H1 (cell line): ENCODE data around the gene RXRA. TPM values are rescaled to one million over a fixed set of nuclear protein-coding genes. Genes with fewer than 3 reads are reported as not detected.

ENCODE experiments used
- CTCF ChIA-PET: fragments of 300-600 bp; sonication (Branson Sonifier 250); formaldehyde crosslinking; loops from one replicate; lab custom pipeline; 2021; ENCODE audit not compliant: partially characterized antibody; lab: Charles Lee
- POLR2A ChIA-PET: fragments of 300-600 bp; sonication (Branson Sonifier 250); formaldehyde crosslinking; loops from one replicate; lab custom pipeline; 2021; ENCODE audit warnings: inconsistent platforms; ENCODE audit not compliant: partially characterized antibody; lab: Charles Lee
- DNase-seq, 2 experiments: peaks; one replicate each; pipeline versions ENCODE4 v3.0.0 to v3.0.0-alpha.2; 2010 to 2022; ENCODE audit warnings: low spot score in 2 of 2, low read depth in 1 of 2, mixed read lengths in 1 of 2
- FAIRE-seq: peaks from 2 replicates; lab custom pipeline; 2011; peaks lifted over from hg19 to GRCh38; lab: Jason Lieb, UNC
- H2AFZ ChIP-seq: 2 replicates; pipeline ENCODE4 v1.8.1; 2012; ENCODE audit warnings: low read length, inconsistent platforms
- H2AK5ac ChIP-seq: 2 replicates; pipeline ENCODE4 v1.6.1; 2013; ENCODE audit warnings: low read depth, low read length
- H2BK120ac ChIP-seq: replicated peaks from 2 replicates; pipeline ENCODE3; 2013; ENCODE audit warnings: low read depth, low read length, inconsistent platforms
- H2BK12ac ChIP-seq: 2 replicates; pipeline ENCODE4 v1.6.1; 2013; ENCODE audit warnings: low read depth, low read length
- H2BK15ac ChIP-seq: 2 replicates; pipeline ENCODE4 v1.6.1; 2013; ENCODE audit warnings: low read length
- H2BK20ac ChIP-seq: 2 replicates; pipeline ENCODE4 v1.6.1; 2013; ENCODE audit warnings: low read length
- H2BK5ac ChIP-seq: 2 replicates; pipeline ENCODE4 v1.6.1; 2013; ENCODE audit warnings: low read depth, low read length
- H3K14ac ChIP-seq: 2 replicates; pipeline ENCODE4 v1.6.1; 2013; ENCODE audit warnings: inconsistent platforms; ENCODE audit not compliant: insufficient read length
- H3K18ac ChIP-seq: 2 replicates; pipeline ENCODE4 v1.6.1; 2013; ENCODE audit warnings: low read length; ENCODE audit errors: extremely low read depth
- H3K23ac ChIP-seq: 2 replicates; pipeline ENCODE4 v1.6.1; 2013; ENCODE audit warnings: inconsistent platforms; ENCODE audit not compliant: insufficient read length
- H3K23me2 ChIP-seq: 2 replicates; pipeline ENCODE4 v1.6.1; 2013; ENCODE audit warnings: low read depth, low read length
- H3K27ac ChIP-seq: 2 replicates; pipeline ENCODE4 v1.6.1; 2011; ENCODE audit warnings: low read depth, low read length, inconsistent platforms
- H3K27me3 ChIP-seq, 4 experiments: replicated peaks in 1 of 4; 1 replicate in 1 of 4; 2 replicates in 3 of 4; pipeline versions ENCODE4 v1.6.1 to v1.8.1; 2011 to 2013; ENCODE audit warnings: low read length in 3 of 4, mild to moderate bottlenecking in 3 of 4, inconsistent platforms in 2 of 4, mixed read lengths in 2 of 4, moderate library complexity in 1 of 4; ENCODE audit not compliant: control insufficient read depth in 3 of 4, insufficient read depth in 3 of 4; ENCODE audit errors: extremely low read depth in 1 of 4
- H3K36me3 ChIP-seq, 4 experiments: 2 replicates each; pipeline versions ENCODE4 v1.6.1 to v1.8.1; 2011 to 2013; ENCODE audit warnings: mild to moderate bottlenecking in 4 of 4, low read length in 3 of 4, moderate library complexity in 2 of 4, control low read depth in 1 of 4, inconsistent platforms in 1 of 4; ENCODE audit not compliant: insufficient read depth in 4 of 4, control insufficient read depth in 2 of 4
- H3K4ac ChIP-seq: replicated peaks from 2 replicates; pipeline ENCODE3; 2013; ENCODE audit warnings: low read length, low read depth, mixed read lengths, inconsistent platforms; ENCODE audit not compliant: insufficient read length
- H3K4me1 ChIP-seq, 4 experiments: replicated peaks in 1 of 4; 1 replicate in 1 of 4; 2 replicates in 3 of 4; pipeline versions ENCODE4 v1.6.1 to v1.8.1; 2011 to 2013; ENCODE audit warnings: low read length in 3 of 4, inconsistent platforms in 2 of 4, mixed read lengths in 1 of 4; ENCODE audit not compliant: insufficient read depth in 4 of 4, control insufficient read depth in 3 of 4
- H3K4me2 ChIP-seq, 2 experiments: 2 replicates each; pipeline versions ENCODE4 v1.6.1 to v1.8.1; 2011 to 2013; ENCODE audit warnings: low read depth in 2 of 2, low read length in 2 of 2, control low read depth in 1 of 2, inconsistent platforms in 1 of 2, mild to moderate bottlenecking in 1 of 2; ENCODE audit not compliant: insufficient read depth in 1 of 2
- H3K4me3 ChIP-seq, 4 experiments: fragments of 200-600, 300-600 bp in 1 of 4; sonication (generic), shearing (Covaris generic), sonication (Bioruptor Twin) in 1 of 4; 2 replicates each; pipeline versions ENCODE4 v1.5.1 to v1.8.1; 2011 to 2016; ENCODE audit warnings: low read length in 4 of 4, low read depth in 3 of 4, control low read depth in 2 of 4, inconsistent platforms in 2 of 4, mild to moderate bottlenecking in 2 of 4, mixed read lengths in 1 of 4, moderate library complexity in 1 of 4; ENCODE audit not compliant: insufficient read depth in 2 of 4; ENCODE audit errors: extremely low read depth in 1 of 4
- H3K56ac ChIP-seq: replicated peaks from 2 replicates; pipeline ENCODE3; 2013; ENCODE audit warnings: low read depth, mild to moderate bottlenecking, mixed read lengths, low read length, inconsistent platforms; ENCODE audit not compliant: insufficient read length
- H3K79me1 ChIP-seq: 2 replicates; pipeline ENCODE4 v1.6.1; 2013; ENCODE audit warnings: low read depth, low read length, control low read depth
- H3K79me2 ChIP-seq, 2 experiments: 2 replicates each; pipeline versions ENCODE4 v1.6.1 to v1.8.1; 2012 to 2013; ENCODE audit warnings: low read length in 2 of 2, mild to moderate bottlenecking in 2 of 2, inconsistent platforms in 1 of 2; ENCODE audit not compliant: insufficient read depth in 2 of 2, control insufficient read depth in 1 of 2
- H3K9ac ChIP-seq, 4 experiments: replicated peaks in 1 of 4; 1 replicate in 1 of 4; 2 replicates in 3 of 4; pipeline versions ENCODE4 v1.6.1 to v1.8.1; 2011 to 2013; ENCODE audit warnings: low read depth in 3 of 4, low read length in 3 of 4, control low read depth in 2 of 4, mild to moderate bottlenecking in 2 of 4, moderate library complexity in 2 of 4, inconsistent platforms in 1 of 4; ENCODE audit errors: extremely low read depth in 1 of 4
- H3K9me3 ChIP-seq, 2 experiments: 2 replicates each; pipeline versions ENCODE4 v1.6.1 to v1.8.1; 2012 to 2013; ENCODE audit warnings: mild to moderate bottlenecking in 2 of 2, moderate library complexity in 2 of 2, control low read depth in 1 of 2, inconsistent platforms in 1 of 2, low read depth in 1 of 2, low read length in 1 of 2, mixed read lengths in 1 of 2; ENCODE audit not compliant: insufficient read depth in 2 of 2
- H4K20me1 ChIP-seq, 2 experiments: replicated peaks in 1 of 2; 2 replicates each; pipeline versions ENCODE3 to v1.8.1; 2011 to 2013; ENCODE audit warnings: inconsistent platforms in 2 of 2, low read length in 2 of 2, mild to moderate bottlenecking in 1 of 2; ENCODE audit not compliant: insufficient read depth in 2 of 2, control insufficient read depth in 1 of 2
- H4K5ac ChIP-seq: 2 replicates; pipeline ENCODE4 v1.6.1; 2013; ENCODE audit warnings: low read length, low read depth, mixed read lengths, inconsistent platforms; ENCODE audit not compliant: insufficient read length
- H4K8ac ChIP-seq: 2 replicates; pipeline ENCODE4 v1.8.0; 2013; ENCODE audit warnings: mild to moderate bottlenecking, moderate library complexity, low read length, inconsistent platforms; ENCODE audit not compliant: insufficient read depth; ENCODE audit errors: extremely low read depth
- H4K91ac ChIP-seq: replicated peaks from 2 replicates; pipeline ENCODE3; 2013; ENCODE audit warnings: low read length, mixed read lengths, inconsistent platforms; ENCODE audit not compliant: insufficient read length
- GABPA ChIP-seq: IDR thresholded peaks from 2 replicates; pipeline ENCODE4 v1.6.1; 2011; ENCODE audit warnings: mild to moderate bottlenecking, low read length, moderate library complexity, borderline replicate concordance; ENCODE audit not compliant: insufficient read depth
- NRF1 ChIP-seq: IDR thresholded peaks from 2 replicates; pipeline ENCODE4 v1.6.1; 2011; ENCODE audit warnings: mild to moderate bottlenecking, low read depth, low read length, improper control_type of control experiment
- POLR2AphosphoS5 ChIP-seq: IDR thresholded peaks from 2 replicates; pipeline ENCODE4 v1.6.1; 2011; ENCODE audit warnings: low read depth, low read length
- WGBS, 2 experiments: shearing (Covaris generic) in 1 of 2; methylation state at CpG; one replicate each; pipeline versions ENCODE4 v1.1.6 to v1.1.7; 2013 to 2015; ENCODE audit warnings: low lambda C conversion rate in 2 of 2, mixed read lengths in 2 of 2, inconsistent platforms in 1 of 2, low coverage in 1 of 2, missing lambda C conversion rate in 1 of 2; ENCODE audit not compliant: insufficient replicate concordance in 2 of 2, insufficient coverage in 1 of 2, insufficient read length in 1 of 2; ENCODE audit errors: extremely low coverage in 1 of 2, missing lambda C conversion rate in 1 of 2; 5-methylcytosine and 5-hydroxymethylcytosine counted together
- polyA plus RNA-seq, 7 experiments: library from polyadenylated mRNA; depleted of rRNA in 3 of 7; stranded (reverse) in 5 of 7; unstranded in 2 of 7; fragments of >200 nt in 5 of 7; fragments of 200-250 nt in 2 of 7; gene quantifications; 1 replicate in 5 of 7; 2 replicates in 1 of 7; 4 replicates in 1 of 7; pipeline versions ENCODE4 v1.2.1 to v1.2.3, GENCODE V29; 2011 to 2013; ENCODE audit warnings: missing spikeins in 2 of 7, mixed read lengths in 2 of 7
- total RNA-seq: library from RNA; stranded (reverse); fragmentation: NEBNext Ultra II Directional; extraction: Animal tissue kit (Norgen Biotek cat#: 25700); gene quantifications from 2 replicates; pipeline ENCODE4 v1.2.1, GENCODE V29; 2021

The RXRA gene
- total and polyA plus RNA-seq, 2 of the 8 experiments (the other 6 are each of a cell fraction or from before 2014, with no cell fraction given) = 9.8 to 29.4 TPM

- Histone ChIP-seq H4K20me1 (peaks cover 3 to 12% of the 10 kb centered on the region in 2 experiments), H3K79me1 (peaks cover 8% of the 10 kb centered on the region), H3K18ac (no peak overlapping the region), H3K4me3 (no peak overlapping the region), H3K27me3 (no peaks in the 10 kb centered on the region), H4K8ac (no peak overlapping the region; the same call in none of the 2 replicates), H3K9ac (no peak overlapping the region), H3K14ac (no peak overlapping the region), H3K9me3 (peaks cover 10 to 11% of the 10 kb centered on the region in 2 experiments), H4K91ac (no peak overlapping the region), H3K23ac (no peak overlapping the region), H3K4ac (peak overlapping the region; percentile 69), H2BK20ac (no peak overlapping the region), H2BK5ac (peak overlapping the region; percentile 78), H2BK15ac (no peak overlapping the region), H3K4me2 (no peak overlapping the region), H2BK120ac (no peak overlapping the region), H3K4me1 (peaks cover 0 to 4% (median 1%) of the 10 kb centered on the region in 4 experiments; a peak in 2 of 7 replicates), H3K23me2 (peaks cover 3% of the 10 kb centered on the region; the same call in 1 of the 2 replicates), H3K36me3 (no peaks in the 10 kb centered on the region), H2AFZ (no peak overlapping the region), H2AK5ac (no peak overlapping the region), H3K27ac (no peak overlapping the region), H2BK12ac (no peak overlapping the region), H3K79me2 (peaks cover 0 to 39% of the 10 kb centered on the region in 2 experiments; a peak in 2 of 4 replicates), H4K5ac (no peak overlapping the region), H3K56ac (no peak overlapping the region)
- TF ChIP-seq POLR2AphosphoS5 (no peak), NRF1 (no peak), GABPA (no peak)
- ChIA-PET POLR2A (no interaction called here), CTCF (interaction anchor here (0.9 to 2.1 kb wide), 9 partner anchors 9 to 228 kb away, joined by 3 to 7 read pairs (median 3); no protein-coding TSS in a partner anchor)
- DNase-seq (no peak), FAIRE-seq (no peak)
- WGBS, 2 experiments = 73% methylated on average over 5 of the region's 8 CpGs; no CpG with 5 or more reads in 1 of the 2 experiments
These were observed 70.6 kb downstream of the RXRA start for GRCh38 chr9:134396825-134397224.
